Measurements from ENCODE around the gene CLASRP. TPM values are rescaled to one million over a fixed set of nuclear protein-coding genes. Genes with fewer than 3 reads are reported as not detected.
A peak's percentile ranks its signal among the peaks of the same experiment; 100 is the strongest.

The CLASRP gene
- total and polyA plus RNA-seq, 9 of the 15 experiments (the other 6 are each of a cell fraction or from before 2014, with no cell fraction given) = 0.94 to 86.3 (median 44.0) TPM

DNA sequence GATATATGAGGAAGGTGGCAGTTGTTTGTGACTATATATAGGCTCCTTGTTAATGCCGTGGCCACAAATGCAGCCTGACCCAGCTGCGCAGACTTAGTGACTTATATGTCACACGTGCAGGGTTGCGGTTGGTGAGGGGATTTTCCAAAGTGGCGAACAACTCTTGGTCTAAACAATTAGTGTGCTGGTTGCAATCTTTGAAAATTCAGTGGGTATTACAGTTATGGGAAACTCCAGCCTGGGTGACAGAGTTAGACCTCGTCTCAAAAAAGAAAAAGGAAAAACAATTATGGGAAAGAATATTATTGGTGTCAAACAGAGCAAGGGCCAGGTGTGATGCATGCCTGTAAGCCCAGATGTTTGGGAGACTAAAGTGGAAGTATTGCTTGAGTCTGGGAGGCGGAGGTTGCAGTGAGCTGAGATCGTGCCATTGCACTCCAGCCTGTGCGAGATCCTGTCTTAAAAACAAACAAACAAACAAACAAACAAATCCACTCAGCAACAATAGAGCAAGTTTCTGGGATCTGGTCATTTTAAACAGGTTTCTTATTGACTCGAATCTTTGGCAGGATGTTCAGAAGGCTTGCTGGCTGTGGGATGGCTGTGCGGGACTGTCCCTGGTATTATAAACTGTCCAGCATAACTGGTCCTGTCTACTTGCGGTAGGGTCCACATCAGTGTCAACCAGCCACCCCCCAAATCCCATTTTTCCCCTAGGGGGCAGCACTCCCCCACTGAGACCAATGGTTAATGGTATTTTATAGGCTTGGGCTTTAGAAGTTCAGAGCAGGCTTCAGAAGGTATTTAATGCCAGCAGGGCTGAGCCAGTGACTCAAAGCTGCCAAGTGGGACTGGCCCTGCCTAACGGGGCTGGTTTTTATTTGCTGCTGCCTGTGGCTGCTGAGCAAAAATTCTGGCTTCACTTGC is 22.2 kb upstream of the CLASRP start:
- in situ Hi-C loops (cut with MboI) = no loop called here
- peaks cover 0 to 1% of the 10 kb centered on the region in 2 experiments; a peak in 2 of 5 replicates for H3K4me1 ChIP-seq (replicated peaks in 1 of 2; ENCODE audit: control insufficient read depth in 2 of 2, insufficient read depth in 2 of 2, low read length in 2 of 2)
- H3K4me2 ChIP-seq (ENCODE audit: insufficient read depth, low read length) = no peak overlapping the region; the same call in 1 of the 2 replicates
- intact Hi-C loops (cut with micrococcal nuclease) = loop anchor here (1.0 to 10.0 kb wide), 4 partner anchors 43 to 318 kb away; partner anchors contain the start of gene EXOC3L2
- WGBS (ENCODE audit: insufficient coverage, low coverage, missing lambda C conversion rate) = 20% methylated on average over 13 of the region's 13 CpGs
- no peaks in the 10 kb centered on the region for H3K27me3 ChIP-seq (ENCODE audit: control insufficient read depth in 2 of 2, insufficient read depth in 2 of 2, low read length in 2 of 2)
- H3K27ac ChIP-seq (ENCODE audit: extremely low read depth, low read depth, low read length) = no peak overlapping the region
- H4K20me1 ChIP-seq (replicated peaks; ENCODE audit: control insufficient read depth, insufficient read depth, low read length) = no peaks in the 10 kb centered on the region
- peak; percentile 98 for ATAC-seq
- peak; percentile 71 to 86 (median 78) for DNase-seq (ENCODE audit: extremely low read depth in 1 of 4, low spot score in 3 of 4)
- no peaks in the 10 kb centered on the region for H3K36me3 ChIP-seq (ENCODE audit: control insufficient read depth, insufficient read depth, low read length)
- BruUV-seq (replicated peaks) = no TSS peak
- no peaks in the 10 kb centered on the region for H3K79me2 ChIP-seq (ENCODE audit: control insufficient read depth, insufficient read depth, low read length)
- no peak overlapping the region for H3K9ac ChIP-seq (ENCODE audit: insufficient read depth in 1 of 2, low read depth in 2 of 2, low read length in 2 of 2)
- no peak overlapping the region for H3K4me3 ChIP-seq
- H2AFZ ChIP-seq (ENCODE audit: low read depth, low read length) = peak overlapping the region; percentile 2
- no peaks in the 10 kb centered on the region for H3K9me1 ChIP-seq (ENCODE audit: control insufficient read depth, insufficient read depth, low read length)
- no peaks in the 10 kb centered on the region for H3K9me3 ChIP-seq (replicated peaks; ENCODE audit: control insufficient read depth, insufficient read depth, low read depth, low read length)
- ChIA-PET POLR2A (interaction anchor here (0.6 kb wide), 1 partner anchor 377 kb away, joined by 3 read pairs; no protein-coding TSS in a partner anchor), CTCF (ENCODE audit: low intra/inter-chr PET ratio) (interaction anchor here (0.7 kb wide), 1 partner anchor 322 kb away, joined by 6 read pairs; no protein-coding TSS in a partner anchor)
- peak; percentile 96 for FAIRE-seq
- TF ChIP-seq SAFB2 (IDR thresholded peaks at IDR 0.05; ENCODE audit: borderline replicate concordance, low read depth, low read length, severe bottlenecking) (no peak), ZNF740 (CRISPR knock-in tag; IDR thresholded peaks at IDR 0.05) (peak; percentile 92), ZNF740 (tag; IDR thresholded peaks at IDR 0.05) (peak in 1 of 2 experiments; percentile 62; a peak in 1 of 4 replicates), ZNF224 (CRISPR knock-in tag; IDR thresholded peaks at IDR 0.05) (no peak), SPI1 (IDR thresholded peaks at IDR 0.05; ENCODE audit: borderline replicate concordance, low read depth, low read length) (no peak), TBP (optimal IDR thresholded peaks at IDR 0.05; ENCODE audit: low read depth, low read length) (peak; percentile 15), PHTF2 (CRISPR knock-in tag; IDR thresholded peaks at IDR 0.05) (no peak), ZBTB7A (IDR thresholded peaks at IDR 0.05; ENCODE audit: borderline replicate concordance, control insufficient read depth, low read depth, low read length) (peak; percentile 59; the same call in 1 of the 2 replicates), ARID3A (IDR thresholded peaks at IDR 0.05; ENCODE audit: borderline replicate concordance, low read depth, low read length) (0 out of 2 replicates have a peak, but pooled peaks have one; percentile 27), ZBTB49 (CRISPR knock-in tag; IDR thresholded peaks at IDR 0.05; ENCODE audit: borderline replicate concordance) (no peak), ZNF212 (CRISPR knock-in tag; IDR thresholded peaks at IDR 0.05) (no peak), TEAD4 (IDR thresholded peaks at IDR 0.05; ENCODE audit: low read length) (0 out of 2 replicates have a peak, but pooled peaks have one; percentile 20), TEAD4 (CRISPR knock-in tag; IDR thresholded peaks at IDR 0.05; ENCODE audit: borderline replicate concordance) (no peak)
- TF ChIP-seq, protein P1, sequence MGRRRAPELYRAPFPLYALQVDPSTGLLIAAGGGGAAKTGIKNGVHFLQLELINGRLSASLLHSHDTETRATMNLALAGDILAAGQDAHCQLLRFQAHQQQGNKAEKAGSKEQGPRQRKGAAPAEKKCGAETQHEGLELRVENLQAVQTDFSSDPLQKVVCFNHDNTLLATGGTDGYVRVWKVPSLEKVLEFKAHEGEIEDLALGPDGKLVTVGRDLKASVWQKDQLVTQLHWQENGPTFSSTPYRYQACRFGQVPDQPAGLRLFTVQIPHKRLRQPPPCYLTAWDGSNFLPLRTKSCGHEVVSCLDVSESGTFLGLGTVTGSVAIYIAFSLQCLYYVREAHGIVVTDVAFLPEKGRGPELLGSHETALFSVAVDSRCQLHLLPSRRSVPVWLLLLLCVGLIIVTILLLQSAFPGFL (CRISPR knock-in tag; IDR thresholded peaks at IDR 0.05) = no peak
